ENCODE results near the gene XRN2. TPM values are rescaled to one million over a fixed set of nuclear protein-coding genes. Genes with fewer than 3 reads are reported as not detected.

XRN2 gene
- total RNA-seq, 4 donors from 2014 or later = 31.9 to 50.9 (median 37.3) TPM

DNA sequence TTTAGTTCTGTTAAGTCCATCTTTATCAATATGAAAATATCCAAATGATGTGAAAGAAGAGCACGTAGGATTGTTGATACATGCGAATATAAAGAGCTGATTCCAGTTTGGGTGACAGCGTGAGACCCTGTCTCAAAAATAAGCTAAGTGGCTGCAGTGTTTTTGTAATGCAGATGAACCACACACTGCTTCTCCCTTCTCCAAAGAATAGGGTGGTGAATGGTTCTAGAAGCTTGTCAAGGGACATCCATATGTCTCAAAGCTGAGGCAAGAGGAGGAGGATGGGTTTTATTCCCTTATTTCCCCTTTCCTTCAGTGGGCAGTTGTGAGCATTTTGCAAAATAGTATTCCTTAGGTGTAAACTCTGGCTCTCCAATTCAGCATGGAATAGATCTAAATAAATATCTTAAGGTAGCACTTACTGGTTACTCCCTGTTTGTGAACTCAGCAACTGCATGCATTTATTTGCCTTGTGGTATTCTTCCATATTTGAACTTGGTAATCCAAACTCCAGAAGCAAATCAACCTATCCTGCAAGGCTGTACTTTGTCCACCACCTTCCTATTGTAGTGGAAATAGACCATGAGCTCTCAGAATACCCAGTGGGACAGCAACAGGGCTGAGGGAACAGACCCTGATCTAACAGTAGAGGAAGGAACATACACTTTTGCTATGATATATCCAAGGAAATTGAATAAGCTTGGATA is 38.0 kb downstream of the XRN2 start:
- no peak for DNase-seq (ENCODE audit: low spot score in 2 of 2)
- intact Hi-C loops (cut with DNase I; ENCODE audit: low total_unique reads) = no loop called here
- TF ChIP-seq CTCF (IDR thresholded peaks at IDR 0.05) (no peak), POLR2A (IDR thresholded peaks at IDR 0.05) (no peak)
- H3K4me3 ChIP-seq (ENCODE audit: low read depth, poor library complexity, severe bottlenecking) = no peak overlapping the region
- WGBS, 2 donors = 95 to 99% methylated on average over 3 of the region's 3 CpGs

- WGBS, 2 donors = 79 to 82% methylated on average over 4 of the region's 4 CpGs
- DNase-seq (ENCODE audit: low spot score in 2 of 2) = no peak
- TF ChIP-seq POLR2A (IDR thresholded peaks at IDR 0.05) = no peak
- no peak overlapping the region for H3K4me3 ChIP-seq (ENCODE audit: low read depth, poor library complexity, severe bottlenecking)
- intact Hi-C loops (cut with DNase I; ENCODE audit: low total_unique reads) = no loop called here
These were observed 39.7 kb downstream of the XRN2 start for GRCh38 chr20:21342656-21343345.

DNA sequence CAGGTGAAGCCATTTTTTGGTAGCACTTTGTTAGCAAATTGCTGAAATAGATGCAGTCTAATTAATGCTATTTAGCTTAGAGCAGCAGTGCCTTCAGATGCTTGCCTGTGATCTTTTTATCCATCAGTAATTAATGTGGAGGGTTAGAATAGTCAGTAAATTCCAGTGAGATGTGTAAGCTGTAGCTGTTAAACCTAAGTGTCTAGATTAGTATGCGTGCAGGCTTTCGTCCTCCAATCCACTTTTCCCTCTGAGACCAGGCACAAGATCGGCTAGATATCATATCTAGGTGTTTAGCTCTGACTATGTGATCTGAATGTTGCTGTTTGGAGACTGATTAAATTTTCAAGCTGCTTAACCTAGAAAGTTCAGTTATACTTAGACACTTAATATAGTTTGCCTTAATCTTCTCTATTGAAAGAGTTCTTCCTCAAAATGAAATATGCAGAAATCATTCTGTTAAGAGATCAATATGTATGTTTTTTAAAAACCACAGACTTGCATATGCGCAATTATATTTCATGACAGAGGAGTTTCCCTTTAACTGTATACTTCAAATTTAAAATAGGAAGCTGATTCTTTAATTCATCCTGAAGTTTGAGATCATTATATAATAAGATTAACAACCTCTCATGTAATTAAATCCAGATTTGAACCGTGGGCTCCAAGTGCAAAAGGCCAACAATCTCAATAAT is 41.2 kb downstream of the XRN2 start:
- DNase-seq (ENCODE audit: low spot score in 2 of 2) = no peak
- intact Hi-C loops (cut with DNase I; ENCODE audit: low total_unique reads) = no loop called here
- TF ChIP-seq POLR2A (IDR thresholded peaks at IDR 0.05) (no peak), CTCF (IDR thresholded peaks at IDR 0.05) (no peak)
- H3K4me3 ChIP-seq (ENCODE audit: low read depth, poor library complexity, severe bottlenecking) = no peak overlapping the region
- WGBS, 2 donors = 88 to 89% methylated on average over 5 of the region's 5 CpGs

DNA sequence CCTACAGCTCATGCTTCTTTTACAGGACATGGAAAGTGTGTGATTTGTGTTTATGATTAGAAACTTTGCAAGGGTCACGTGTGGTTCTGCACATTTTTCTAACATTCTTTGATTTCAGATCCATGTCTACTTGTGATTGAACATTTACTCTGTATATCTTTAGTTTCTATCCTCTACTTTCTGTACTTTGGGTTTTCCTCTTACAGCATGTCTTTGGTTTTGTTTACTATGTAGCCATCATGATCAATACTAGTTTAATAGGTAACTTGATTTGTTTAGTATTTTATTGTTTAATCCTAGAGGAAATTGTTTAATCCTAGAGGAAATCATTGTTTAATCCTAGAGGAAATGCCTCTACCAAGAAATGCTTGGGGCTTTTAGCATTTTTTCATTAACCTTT is 41.8 kb downstream of the XRN2 start:
- no peak for DNase-seq (ENCODE audit: low spot score in 2 of 2)
- 79 to 85% methylated on average over 1 of the region's 1 CpG for WGBS, 2 donors
- no peak overlapping the region for H3K4me3 ChIP-seq (ENCODE audit: low read depth, poor library complexity, severe bottlenecking)
- intact Hi-C loops (cut with DNase I; ENCODE audit: low total_unique reads) = no loop called here
- TF ChIP-seq CTCF (IDR thresholded peaks at IDR 0.05) (no peak), POLR2A (IDR thresholded peaks at IDR 0.05) (no peak)

DNA sequence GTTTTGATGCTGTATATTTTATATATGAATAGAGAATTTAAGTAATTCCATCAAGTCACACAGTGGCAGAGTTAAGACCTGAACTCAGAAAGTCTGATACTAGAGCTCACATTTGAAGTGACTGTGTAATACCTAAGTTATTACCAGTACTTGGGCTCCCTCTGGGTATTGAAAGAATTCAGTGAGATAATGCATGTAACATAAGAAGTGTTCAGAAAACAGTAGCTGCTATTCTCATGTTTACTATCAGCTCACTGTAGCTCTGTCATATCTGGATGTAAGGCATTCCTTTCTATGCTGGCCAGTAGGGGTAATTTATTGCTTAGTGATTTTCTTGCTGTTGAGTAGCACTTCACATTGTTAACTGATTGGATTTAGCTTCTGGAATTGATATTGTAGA is 49.6 kb downstream of the XRN2 start:
- H3K4me3 ChIP-seq (ENCODE audit: low read depth, poor library complexity, severe bottlenecking) = no peak overlapping the region
- intact Hi-C loops (cut with DNase I; ENCODE audit: low total_unique reads) = no loop called here
- TF ChIP-seq CTCF (IDR thresholded peaks at IDR 0.05) (no peak), POLR2A (IDR thresholded peaks at IDR 0.05) (no peak)
- DNase-seq (ENCODE audit: low spot score in 2 of 2) = no peak

DNA sequence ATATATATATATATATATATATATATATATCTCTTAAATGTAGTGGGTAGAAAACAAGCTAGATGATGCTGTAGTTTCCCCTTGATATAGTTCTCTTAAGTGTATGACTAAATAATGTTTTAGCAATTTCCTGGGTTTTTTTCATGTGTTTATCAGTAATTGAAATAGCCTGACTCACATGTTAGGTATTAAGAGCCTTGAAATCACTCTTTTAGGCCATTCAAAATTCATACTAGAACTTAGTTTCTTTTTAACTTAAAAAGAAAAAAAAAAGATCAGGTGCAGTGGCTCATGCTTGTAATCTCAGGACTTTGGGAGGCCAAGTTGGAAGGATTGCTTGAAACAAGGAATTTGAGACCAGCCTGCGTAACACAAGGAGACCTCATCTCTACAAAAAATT is 50.1 kb downstream of the XRN2 start:
- 100% methylated on average over 1 of the region's 1 CpG for WGBS, 2 donors
- H3K4me3 ChIP-seq (ENCODE audit: low read depth, poor library complexity, severe bottlenecking) = no peak overlapping the region
- no peak for TF ChIP-seq POLR2A (IDR thresholded peaks at IDR 0.05)
- no peak for TF ChIP-seq CTCF (IDR thresholded peaks at IDR 0.05)
- intact Hi-C loops (cut with DNase I; ENCODE audit: low total_unique reads) = no loop called here
- no peak for DNase-seq (ENCODE audit: low spot score in 2 of 2)

All from lower leg skin (tissue), 4 donors.